T-helper 1 cell treated with Interleukin-12 subunit alpha and Interleukin-12 subunit beta and Interleukin-4 antibody, amounts not matched to agents 30 μg/mL and 1 μg/mL, for 36 hours (primary cell): ENCODE measurements around the gene FLRT2.

Experiments
- H3K27ac Mint-ChIP-seq: one replicate; pipeline ENCODE4 v1.8.0; 2021; ENCODE audit warnings: mild to moderate bottlenecking, mixed read lengths
- H3K27me3 Mint-ChIP-seq: one replicate; pipeline ENCODE4 v1.8.0; 2021; ENCODE audit warnings: low read depth, mixed read lengths
- H3K36me3 Mint-ChIP-seq: one replicate; pipeline ENCODE4 v1.8.0; 2021; ENCODE audit warnings: low read depth, mixed read lengths
- H3K4me1 Mint-ChIP-seq: one replicate; pipeline ENCODE4 v1.8.0; 2021; ENCODE audit warnings: low read depth, mixed read lengths
- H3K4me3 Mint-ChIP-seq: one replicate; pipeline ENCODE4 v1.8.0; 2021; ENCODE audit warnings: mild to moderate bottlenecking, moderate library complexity, mixed read lengths
- H3K9me3 Mint-ChIP-seq: one replicate; pipeline ENCODE4 v1.8.0; 2021; ENCODE audit warnings: mixed read lengths

Gene FLRT2

DNA sequence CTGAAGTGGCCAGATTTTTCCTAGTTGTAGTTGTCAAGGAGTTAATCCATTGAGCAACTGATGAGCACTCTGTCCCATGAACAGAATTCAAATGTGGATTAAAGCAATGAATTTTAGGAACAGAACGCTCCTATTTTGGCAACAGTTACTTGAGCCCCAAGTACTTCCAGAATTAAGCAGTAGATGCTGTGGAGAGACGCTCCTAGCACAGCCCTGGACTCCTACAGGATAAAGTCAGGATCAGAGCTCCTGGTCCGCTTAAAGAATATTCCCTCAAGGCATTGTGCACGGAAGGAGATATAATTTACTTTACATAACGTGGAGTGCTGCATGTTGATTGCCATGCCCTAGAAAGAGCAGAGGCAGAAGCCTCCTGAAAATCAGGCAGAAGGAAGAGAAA, 53.4 kb downstream of the FLRT2 start:
- Mint-ChIP-seq H3K4me3 (no peak overlapping the region), H3K36me3 (no peaks in the 10 kb centered on the region), H3K9me3 (no peaks in the 10 kb centered on the region), H3K27ac (no peak overlapping the region), H3K27me3 (no peaks in the 10 kb centered on the region), H3K4me1 (no peaks in the 10 kb centered on the region)

DNA sequence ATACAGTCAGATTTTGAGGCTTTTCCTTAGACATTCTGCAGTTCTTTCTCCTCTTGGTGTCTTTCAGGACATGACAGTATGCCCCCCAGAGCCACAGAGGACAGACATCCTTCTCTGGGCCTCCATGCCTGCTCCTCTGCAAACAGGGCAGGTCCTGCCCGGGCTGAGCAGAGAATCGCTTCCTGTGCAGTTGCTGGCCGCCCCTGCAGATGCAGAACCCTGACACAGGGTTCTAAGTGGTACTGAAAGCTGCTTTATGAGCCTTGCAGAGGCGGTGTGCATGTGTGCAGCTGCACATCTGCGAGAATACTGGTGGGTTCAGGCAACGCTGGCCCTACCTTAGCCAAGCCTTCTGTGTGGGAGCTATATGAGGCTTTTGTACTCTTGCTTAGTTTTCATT, 54.5 kb downstream of the FLRT2 start:
- Mint-ChIP-seq H3K27me3 (no peaks in the 10 kb centered on the region), H3K36me3 (no peaks in the 10 kb centered on the region), H3K9me3 (no peaks in the 10 kb centered on the region), H3K4me3 (no peak overlapping the region), H3K27ac (no peak overlapping the region), H3K4me1 (no peaks in the 10 kb centered on the region)

DNA sequence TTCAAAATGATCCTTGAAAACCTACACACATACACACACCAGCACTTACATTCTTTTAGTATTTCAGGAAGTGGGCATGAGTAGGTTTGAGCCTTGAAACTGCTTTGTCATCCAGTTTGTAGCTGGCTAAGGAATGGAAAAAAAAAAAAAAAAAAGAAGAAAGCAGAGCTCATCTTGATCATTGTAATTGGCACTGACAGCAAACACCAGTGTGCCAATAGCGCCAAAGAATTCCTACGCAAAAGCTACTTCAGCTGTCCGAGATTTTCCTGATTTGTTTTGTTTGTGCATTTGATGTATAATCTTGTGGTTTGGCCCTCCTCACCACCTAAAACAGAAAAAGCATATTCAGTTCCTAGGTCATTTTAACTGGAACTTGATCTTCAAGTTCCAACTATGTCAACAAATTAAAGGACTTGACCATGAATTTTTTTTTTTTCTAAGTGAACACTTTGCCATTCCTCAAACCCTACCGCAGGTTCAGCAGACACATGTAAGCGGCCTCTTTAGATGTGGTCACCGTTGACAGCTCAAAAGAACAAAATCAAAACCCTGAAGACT, 57.3 kb downstream of the FLRT2 start:
- H3K27me3 Mint-ChIP-seq = no peaks in the 10 kb centered on the region
- H3K27ac Mint-ChIP-seq = no peak overlapping the region
- no peak overlapping the region for H3K4me3 Mint-ChIP-seq
- H3K36me3 Mint-ChIP-seq = no peaks in the 10 kb centered on the region
- H3K9me3 Mint-ChIP-seq = peaks cover 4% of the 10 kb centered on the region
- H3K4me1 Mint-ChIP-seq = no peaks in the 10 kb centered on the region

DNA sequence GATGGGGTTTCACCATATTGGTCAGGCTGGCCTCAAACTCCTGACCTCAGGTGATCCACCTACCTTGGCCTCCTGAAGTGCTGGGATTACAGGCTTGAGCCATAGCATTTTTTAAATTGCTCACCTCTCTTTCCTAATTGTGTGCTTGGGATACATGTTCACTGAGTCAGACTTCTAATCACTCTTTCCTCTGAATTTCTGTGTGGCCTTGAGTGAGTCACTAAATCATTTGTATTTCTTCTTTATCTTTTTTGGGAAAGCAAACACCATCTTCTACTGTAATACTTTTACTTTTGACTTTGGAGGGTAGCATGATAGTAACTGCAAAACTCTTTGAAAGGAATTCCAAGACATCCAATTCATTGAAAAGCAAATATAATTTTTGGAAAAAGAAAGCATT, 60.8 kb downstream of the FLRT2 start:
- Mint-ChIP-seq H3K4me3 (no peak overlapping the region), H3K27ac (no peak overlapping the region), H3K27me3 (no peaks in the 10 kb centered on the region), H3K9me3 (peaks cover 4% of the 10 kb centered on the region), H3K36me3 (no peaks in the 10 kb centered on the region), H3K4me1 (no peaks in the 10 kb centered on the region)

DNA sequence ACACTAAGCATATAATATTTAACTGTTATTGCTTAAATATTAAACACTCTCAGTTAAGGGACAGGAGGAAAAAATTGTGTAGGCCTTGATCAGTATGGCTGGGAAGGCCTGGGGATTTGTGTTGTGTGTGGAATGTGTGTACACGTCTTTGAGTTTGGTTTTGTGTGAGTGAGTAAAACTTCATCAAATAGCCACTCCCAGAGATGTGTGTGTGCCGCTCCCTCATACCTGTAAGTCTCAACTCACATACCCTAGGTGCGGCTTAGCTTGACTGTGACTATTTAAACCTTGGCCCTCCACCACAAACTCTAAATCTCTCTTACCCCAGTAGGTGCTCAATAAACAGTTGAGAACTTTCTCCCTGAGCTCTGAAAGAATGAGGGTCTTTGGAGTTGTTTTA, 64.3 kb downstream of the FLRT2 start:
- Mint-ChIP-seq H3K4me3 (no peak overlapping the region), H3K36me3 (no peaks in the 10 kb centered on the region), H3K4me1 (no peaks in the 10 kb centered on the region), H3K9me3 (peaks cover 4% of the 10 kb centered on the region), H3K27me3 (no peaks in the 10 kb centered on the region), H3K27ac (no peak overlapping the region)

DNA sequence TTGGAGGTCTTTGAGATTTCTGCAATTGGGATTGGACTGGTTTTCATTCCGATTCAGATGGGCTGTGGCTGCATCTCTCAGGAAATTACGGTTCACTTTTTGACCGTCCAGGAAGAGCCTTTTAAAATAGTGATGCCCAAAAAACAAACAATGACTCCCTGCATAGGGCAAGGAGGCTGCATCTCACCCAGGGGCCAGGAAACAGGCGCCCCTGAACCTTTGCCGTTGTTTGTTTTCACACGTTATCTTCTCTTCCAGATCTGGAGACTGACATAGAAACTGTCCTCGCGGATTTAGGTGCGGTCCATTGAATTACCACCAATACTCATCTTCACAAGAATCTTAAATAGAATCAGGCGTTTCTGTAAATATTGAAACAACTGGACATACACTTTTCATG, 66.0 kb downstream of the FLRT2 start:
- Mint-ChIP-seq H3K27ac (no peak overlapping the region), H3K4me1 (no peaks in the 10 kb centered on the region), H3K36me3 (no peaks in the 10 kb centered on the region)

DNA sequence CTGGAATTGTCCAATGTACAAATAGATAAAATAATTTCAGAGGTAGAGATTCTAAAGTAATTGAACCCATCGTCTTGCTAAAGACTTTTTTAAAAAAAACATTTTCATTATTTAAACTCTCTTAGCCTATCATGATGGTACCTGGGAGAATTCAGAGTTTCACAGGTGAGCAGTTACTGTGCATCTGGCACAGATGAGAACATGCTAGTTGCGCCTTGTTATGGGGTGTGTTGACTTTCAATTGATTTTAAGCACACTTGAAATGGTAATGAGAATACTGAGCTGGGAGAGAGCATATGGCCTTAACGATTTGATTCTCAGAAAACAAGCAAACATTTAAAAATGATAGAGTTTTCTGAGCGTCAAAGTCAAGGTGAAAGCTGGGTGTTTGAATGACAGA, 66.6 kb downstream of the FLRT2 start:
- no peaks in the 10 kb centered on the region for H3K36me3 Mint-ChIP-seq
- no peaks in the 10 kb centered on the region for H3K4me1 Mint-ChIP-seq
- peaks cover 6% of the 10 kb centered on the region for H3K9me3 Mint-ChIP-seq
- H3K4me3 Mint-ChIP-seq = no peak overlapping the region
- H3K27ac Mint-ChIP-seq = no peak overlapping the region
- no peaks in the 10 kb centered on the region for H3K27me3 Mint-ChIP-seq

More for the DNA sequence above, 66.0 kb downstream of the FLRT2 start:
- H3K27me3 Mint-ChIP-seq = no peaks in the 10 kb centered on the region
- H3K4me3 Mint-ChIP-seq = no peak overlapping the region
- peaks cover 6% of the 10 kb centered on the region for H3K9me3 Mint-ChIP-seq

DNA sequence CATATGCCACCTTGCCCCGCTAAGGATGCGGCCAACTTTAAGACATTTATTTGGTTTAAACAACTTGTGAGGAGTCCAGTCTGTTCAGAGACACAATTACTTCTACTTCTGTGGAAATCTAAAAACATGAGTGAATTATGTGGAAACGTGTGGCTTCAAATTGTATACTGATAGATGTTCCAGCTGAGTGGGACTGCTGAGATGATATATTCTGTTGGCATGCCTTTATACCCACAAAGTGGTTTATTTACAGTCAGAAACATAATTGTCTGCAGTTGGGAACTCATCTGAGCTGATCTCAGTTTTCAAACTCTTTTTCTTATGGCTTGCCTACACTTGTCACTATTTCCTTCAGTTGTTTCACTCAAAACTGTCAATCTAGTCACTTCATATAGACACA, 67.8 kb downstream of the FLRT2 start:
- Mint-ChIP-seq H3K27me3 (no peaks in the 10 kb centered on the region), H3K4me3 (no peak overlapping the region), H3K36me3 (no peaks in the 10 kb centered on the region), H3K27ac (no peak overlapping the region), H3K4me1 (no peaks in the 10 kb centered on the region), H3K9me3 (peaks cover 6% of the 10 kb centered on the region)

DNA sequence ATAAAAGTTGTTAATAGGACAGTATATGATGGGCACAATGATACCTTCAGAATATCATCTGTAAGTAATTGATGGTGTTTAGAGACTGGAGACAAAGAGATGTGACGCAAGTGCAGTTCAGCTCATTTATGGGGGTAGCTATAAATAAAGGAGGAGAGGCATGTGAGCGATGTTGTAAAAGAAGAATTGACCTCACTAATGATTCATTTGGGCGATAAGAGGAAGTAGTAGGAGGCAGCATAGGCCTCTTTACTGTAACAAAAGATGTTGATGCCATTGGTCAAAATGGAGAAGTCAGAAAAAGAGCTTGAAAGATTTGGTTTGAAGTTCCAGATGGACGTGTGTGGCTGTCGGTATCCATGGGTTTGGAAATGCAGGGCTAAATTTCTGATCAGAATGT, 70.0 kb downstream of the FLRT2 start:
- H3K4me1 Mint-ChIP-seq = no peaks in the 10 kb centered on the region
- H3K27ac Mint-ChIP-seq = no peak overlapping the region

DNA sequence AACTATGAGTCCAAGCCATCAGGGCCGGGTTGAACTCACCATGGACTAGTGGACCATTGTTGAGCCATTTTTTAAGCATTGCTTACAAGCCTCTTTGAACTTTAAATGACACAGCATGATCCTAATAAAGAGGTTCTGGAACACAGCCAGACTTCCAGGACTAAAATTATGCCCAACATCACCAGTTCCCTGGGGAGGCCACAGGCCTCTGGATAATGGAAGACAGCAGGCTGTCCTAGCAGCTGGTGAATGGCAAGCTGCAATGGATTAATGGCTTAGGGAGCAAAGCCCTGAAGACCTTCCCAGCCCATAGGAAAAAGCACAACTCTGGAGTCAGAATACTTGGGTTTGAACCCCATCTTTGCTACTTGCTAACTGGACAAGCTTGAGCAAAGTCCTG, 71.3 kb downstream of the FLRT2 start:
- H3K9me3 Mint-ChIP-seq = peaks cover 6% of the 10 kb centered on the region
- no peaks in the 10 kb centered on the region for H3K27me3 Mint-ChIP-seq
- no peak overlapping the region for H3K4me3 Mint-ChIP-seq
- H3K36me3 Mint-ChIP-seq = no peaks in the 10 kb centered on the region
- H3K27ac Mint-ChIP-seq = no peak overlapping the region
- H3K4me1 Mint-ChIP-seq = no peaks in the 10 kb centered on the region

More for the DNA sequence above, 70.0 kb downstream of the FLRT2 start:
- H3K9me3 Mint-ChIP-seq = peaks cover 6% of the 10 kb centered on the region
- no peaks in the 10 kb centered on the region for H3K27me3 Mint-ChIP-seq
- H3K4me3 Mint-ChIP-seq = no peak overlapping the region
- no peaks in the 10 kb centered on the region for H3K36me3 Mint-ChIP-seq

DNA sequence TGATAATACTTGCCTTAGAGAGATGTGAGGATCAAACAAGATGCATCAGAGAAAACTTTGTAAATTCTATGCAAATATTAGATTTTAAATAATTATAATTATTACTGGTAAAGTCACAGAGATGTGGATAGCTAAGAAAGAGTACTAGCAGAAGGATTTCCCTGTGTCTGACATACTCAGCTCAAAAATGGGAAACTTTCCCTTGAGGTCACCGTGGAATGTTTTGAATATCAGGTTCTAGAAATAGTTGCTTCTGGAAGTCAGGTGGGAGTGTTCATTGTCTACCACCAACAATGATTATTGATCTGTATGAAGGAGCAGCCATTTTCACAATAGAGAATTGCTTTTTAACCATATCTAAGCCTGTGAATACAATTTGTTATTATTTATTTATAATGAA, 71.7 kb downstream of the FLRT2 start:
- peaks cover 6% of the 10 kb centered on the region for H3K9me3 Mint-ChIP-seq
- H3K4me1 Mint-ChIP-seq = no peaks in the 10 kb centered on the region
- H3K4me3 Mint-ChIP-seq = no peak overlapping the region
- H3K27ac Mint-ChIP-seq = no peak overlapping the region
- H3K27me3 Mint-ChIP-seq = no peaks in the 10 kb centered on the region
- H3K36me3 Mint-ChIP-seq = no peaks in the 10 kb centered on the region

DNA sequence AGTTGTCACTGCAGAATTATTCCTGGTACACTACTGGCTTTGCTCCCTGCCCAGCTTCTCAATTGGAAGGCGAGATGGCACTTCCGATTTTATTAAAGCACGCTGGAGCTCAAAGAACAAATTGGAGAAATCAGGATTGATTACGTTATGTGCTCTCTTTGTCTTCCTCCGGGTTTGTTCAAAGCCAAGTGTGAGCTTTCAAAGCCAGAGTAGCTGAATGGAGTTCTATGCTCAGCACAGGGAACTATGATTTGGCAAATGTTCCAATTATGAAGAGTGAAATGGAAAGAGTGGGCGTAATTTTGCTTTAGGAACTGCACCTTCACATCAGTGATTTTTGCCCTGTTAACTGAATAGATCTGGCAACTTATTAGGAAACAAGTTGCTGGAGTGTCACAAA, 72.4 kb downstream of the FLRT2 start:
- no peaks in the 10 kb centered on the region for H3K36me3 Mint-ChIP-seq
- no peaks in the 10 kb centered on the region for H3K27me3 Mint-ChIP-seq
- H3K4me3 Mint-ChIP-seq = no peak overlapping the region
- no peaks in the 10 kb centered on the region for H3K4me1 Mint-ChIP-seq
- H3K27ac Mint-ChIP-seq = no peak overlapping the region
- peaks cover 6% of the 10 kb centered on the region for H3K9me3 Mint-ChIP-seq

DNA sequence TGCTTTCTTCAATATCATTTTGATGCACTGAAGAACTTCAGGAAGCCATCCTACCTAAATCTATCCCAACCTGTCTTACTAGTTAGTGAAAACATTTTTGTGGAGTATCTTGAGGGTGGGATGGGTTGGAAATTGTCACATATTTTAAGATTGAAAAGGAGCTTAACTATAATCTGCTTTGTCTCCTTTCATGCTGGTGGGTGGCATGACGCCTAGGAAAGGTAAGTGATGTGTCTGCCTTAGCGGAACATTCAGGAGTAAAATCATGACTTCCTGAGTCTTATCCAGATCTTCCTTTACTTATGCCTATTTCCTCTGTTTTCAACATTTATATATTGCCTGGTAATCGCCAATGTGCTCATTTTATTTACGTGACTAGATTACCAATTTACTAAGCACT, 74.1 kb downstream of the FLRT2 start:
- H3K4me1 Mint-ChIP-seq = no peaks in the 10 kb centered on the region
- no peak overlapping the region for H3K27ac Mint-ChIP-seq
- no peaks in the 10 kb centered on the region for H3K36me3 Mint-ChIP-seq
- H3K4me3 Mint-ChIP-seq = no peak overlapping the region
- H3K9me3 Mint-ChIP-seq = peaks cover 6% of the 10 kb centered on the region
- H3K27me3 Mint-ChIP-seq = no peaks in the 10 kb centered on the region

DNA sequence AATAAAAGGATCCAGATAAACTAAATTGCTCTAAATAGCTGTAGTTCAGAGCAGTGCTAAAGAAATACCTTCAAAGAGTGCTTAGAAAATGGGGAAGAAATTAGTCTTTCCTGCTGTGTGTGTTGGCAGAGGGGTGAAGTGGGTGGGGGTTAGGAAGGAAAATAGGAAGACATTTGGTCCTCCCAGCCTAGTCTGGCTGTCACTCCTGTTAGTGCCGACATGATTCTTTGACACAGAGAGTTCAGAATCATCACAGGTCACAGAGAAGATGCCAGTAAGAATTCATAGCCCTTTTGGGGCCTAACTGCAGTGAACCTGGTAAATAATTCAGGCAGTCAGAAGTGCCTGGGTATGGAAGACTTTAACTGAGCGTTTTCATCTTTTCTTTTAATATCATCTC, 74.8 kb downstream of the FLRT2 start:
- H3K4me3 Mint-ChIP-seq = no peak overlapping the region
- no peak overlapping the region for H3K27ac Mint-ChIP-seq
- peaks cover 3% of the 10 kb centered on the region for H3K9me3 Mint-ChIP-seq
- no peaks in the 10 kb centered on the region for H3K36me3 Mint-ChIP-seq
- no peaks in the 10 kb centered on the region for H3K4me1 Mint-ChIP-seq
- no peaks in the 10 kb centered on the region for H3K27me3 Mint-ChIP-seq

DNA sequence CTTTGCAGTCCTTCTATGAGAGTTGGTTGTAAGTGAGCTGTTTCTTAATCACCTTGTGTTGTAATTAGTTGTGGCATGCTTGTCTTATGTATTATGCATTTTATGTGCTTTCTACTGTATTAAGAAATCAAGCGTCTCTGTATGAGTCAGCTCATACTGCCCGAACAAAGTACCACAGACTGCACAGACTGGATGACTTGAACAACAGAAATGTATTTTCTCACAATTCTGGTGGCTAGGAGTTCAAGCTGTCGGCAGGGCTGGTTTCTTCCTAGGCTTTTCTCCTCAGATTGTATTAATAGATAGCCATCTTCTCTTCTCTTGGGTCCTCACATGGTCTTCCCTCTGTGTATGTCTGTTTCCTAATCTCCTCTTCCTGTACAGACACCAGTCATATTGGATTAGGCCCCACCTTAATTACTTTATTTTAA, 77.7 kb downstream of the FLRT2 start:
- H3K9me3 Mint-ChIP-seq = peaks cover 4% of the 10 kb centered on the region
- H3K27ac Mint-ChIP-seq = no peak overlapping the region
- no peaks in the 10 kb centered on the region for H3K36me3 Mint-ChIP-seq
- H3K4me1 Mint-ChIP-seq = no peaks in the 10 kb centered on the region
- no peaks in the 10 kb centered on the region for H3K27me3 Mint-ChIP-seq
- no peak overlapping the region for H3K4me3 Mint-ChIP-seq

DNA sequence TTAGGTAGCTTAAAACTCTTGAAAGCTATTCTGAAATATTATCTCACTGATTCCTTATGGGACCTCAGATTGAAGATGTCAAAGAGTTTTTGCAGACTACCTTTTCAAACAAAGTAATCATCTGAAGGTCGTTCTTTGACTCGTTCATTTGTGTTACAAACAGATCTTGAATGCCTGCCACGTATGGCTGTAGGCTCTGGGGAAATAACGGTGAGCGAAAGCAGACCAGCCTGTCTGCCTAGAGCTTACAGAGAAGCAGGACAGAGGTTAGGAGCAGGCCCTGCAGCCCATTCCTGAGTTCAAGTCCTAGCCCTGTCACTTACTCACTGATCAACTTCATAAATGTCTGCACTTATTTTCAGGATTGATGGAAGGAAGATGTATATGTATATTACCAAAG, 83.6 kb downstream of the FLRT2 start:
- H3K36me3 Mint-ChIP-seq = no peaks in the 10 kb centered on the region
- no peaks in the 10 kb centered on the region for H3K27me3 Mint-ChIP-seq
- H3K4me3 Mint-ChIP-seq = no peak overlapping the region
- peaks cover 4% of the 10 kb centered on the region for H3K9me3 Mint-ChIP-seq
- no peaks in the 10 kb centered on the region for H3K4me1 Mint-ChIP-seq
- H3K27ac Mint-ChIP-seq = no peak overlapping the region
